T-helper 22 cell (primary cell): ENCODE measurements around the gene ERGIC1.

Source experiments
- DNase-seq: peaks from one replicate; pipeline ENCODE4 v3.0.0-alpha.2; 2020; ENCODE audit warnings: low read depth

The ERGIC1 gene

GRCh38 chr5:172901788-172902496 lies 67.9 kb downstream of the ERGIC1 start:
- DNase-seq: no peak

DNA sequence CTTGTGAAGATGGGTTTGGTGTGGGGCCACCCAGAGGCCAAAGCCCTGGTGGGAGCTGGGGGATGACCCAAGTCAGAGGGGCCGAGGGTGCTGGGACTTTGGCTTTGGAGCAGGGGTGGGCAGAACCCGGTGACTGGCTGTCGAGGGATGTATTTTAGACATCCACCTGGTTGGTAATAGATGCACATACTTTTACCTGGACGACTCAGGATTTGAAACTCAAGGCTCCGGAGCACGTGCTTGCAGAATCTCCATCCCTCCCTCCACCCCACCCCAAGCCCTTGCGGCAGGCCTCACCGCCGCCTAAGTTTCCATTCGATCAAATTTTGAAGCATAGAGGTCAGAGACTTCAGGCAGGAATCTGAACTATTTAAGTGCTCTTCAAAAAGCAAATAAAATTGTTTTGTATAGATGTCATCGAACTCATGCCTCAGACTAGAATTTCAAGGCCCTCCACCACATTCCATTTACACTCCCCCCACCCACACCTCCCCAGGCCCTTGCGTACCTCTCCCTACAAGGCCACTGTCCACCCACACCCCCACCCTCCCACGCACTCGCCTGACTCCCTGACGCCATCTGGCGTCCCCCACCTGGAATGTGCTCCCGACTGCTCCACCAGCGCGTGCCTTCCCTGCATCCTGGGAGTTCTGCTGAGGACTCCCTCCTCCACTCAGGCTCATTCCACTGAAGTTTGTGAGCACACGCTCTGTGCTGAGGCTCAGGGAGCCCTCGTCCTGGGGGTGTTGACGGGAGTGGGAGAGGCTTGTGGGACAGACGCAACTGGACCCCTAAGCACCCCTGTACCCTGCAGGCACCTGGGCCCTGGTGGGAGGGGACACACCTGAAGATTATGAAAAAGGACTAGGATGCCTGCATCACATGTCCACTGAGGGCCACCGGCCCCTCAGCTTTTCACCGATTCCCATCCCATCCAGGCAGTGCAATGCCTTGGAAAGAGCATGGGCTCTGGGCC lies 68.7 kb downstream of the ERGIC1 start:
- no peak for DNase-seq

DNA sequence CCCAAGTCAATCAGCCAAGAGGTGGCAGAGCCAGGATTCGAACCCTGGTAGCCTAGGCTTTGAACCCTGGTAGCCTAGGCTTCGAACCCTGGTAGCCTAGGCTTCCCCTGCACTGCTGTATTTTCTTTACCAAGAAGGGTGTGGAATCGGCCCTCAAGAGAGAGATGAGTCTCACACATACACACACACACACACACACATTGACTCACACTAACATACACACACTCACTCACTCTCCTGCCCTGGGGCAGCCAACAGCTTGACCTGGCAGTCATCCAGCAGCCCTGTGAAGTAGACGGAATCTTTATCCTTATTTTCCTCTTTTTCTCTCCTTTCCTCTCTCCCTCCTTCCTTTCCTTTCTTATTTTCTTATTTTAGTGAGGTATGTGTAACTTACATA lies 69.7 kb downstream of the ERGIC1 start:
- no peak for DNase-seq

- DNase-seq: no peak
These were observed 70.2 kb downstream of the ERGIC1 start for GRCh38 chr5:172904312-172904642.

DNA sequence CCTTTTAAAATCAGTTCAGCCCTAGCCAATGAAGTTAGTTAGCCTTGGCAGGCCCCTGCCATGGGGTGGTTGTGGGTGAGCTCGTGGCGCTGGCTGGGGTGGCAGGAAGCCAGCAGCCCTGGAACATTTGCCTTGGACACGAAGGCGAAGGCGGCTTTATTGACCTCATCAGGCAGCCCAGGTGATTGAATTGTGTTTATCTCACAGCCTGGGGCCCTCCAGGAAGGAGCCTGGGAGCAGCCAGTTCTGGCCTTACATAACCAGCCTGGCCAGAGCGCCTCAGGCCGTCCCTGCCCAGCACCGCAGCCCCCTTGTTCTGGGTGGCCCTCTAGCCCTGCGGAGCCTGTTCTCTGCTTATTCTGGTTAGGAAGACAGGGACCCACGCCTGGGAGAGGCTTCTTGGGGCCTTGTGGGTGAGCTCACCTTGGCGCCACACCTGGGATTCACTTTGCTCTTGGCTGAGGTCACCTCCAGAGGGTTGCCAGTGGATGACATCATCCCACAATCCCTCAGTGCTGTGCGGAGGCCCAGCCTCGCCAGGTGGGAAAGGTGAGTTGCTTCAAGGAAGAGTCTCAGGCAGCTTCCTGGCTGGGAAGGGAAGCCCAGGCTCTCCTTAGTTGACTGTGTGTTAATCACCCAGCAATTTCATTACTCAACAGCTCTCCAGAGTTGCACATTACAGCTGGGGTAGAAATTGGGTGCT lies 70.7 kb downstream of the ERGIC1 start:
- no peak for DNase-seq

- DNase-seq: no peak
These were observed 71.5 kb downstream of the ERGIC1 start for GRCh38 chr5:172905346-172906140.

GRCh38 chr5:172906436-172906835 lies 72.4 kb downstream of the ERGIC1 start:
- DNase-seq: no peak

DNA sequence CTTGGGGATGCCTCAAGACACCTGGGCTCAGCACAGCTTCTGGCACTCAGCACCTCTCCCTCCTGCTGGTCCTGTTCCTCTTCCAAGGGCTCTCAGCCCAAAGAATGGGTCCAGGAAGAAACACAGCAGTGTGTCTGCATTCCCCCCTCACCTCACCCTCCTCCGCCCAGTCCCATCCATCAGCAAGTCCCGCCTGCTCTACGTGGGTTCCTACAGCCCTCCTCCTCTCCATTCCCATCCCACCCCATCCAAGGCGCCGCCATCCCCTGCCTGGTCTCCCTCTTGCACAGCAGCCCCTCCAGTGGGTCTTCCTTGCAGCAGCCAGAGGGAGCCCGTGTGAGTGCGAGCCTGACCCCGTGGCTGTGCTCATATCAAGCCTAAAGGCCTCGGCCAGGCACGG lies 72.8 kb downstream of the ERGIC1 start:
- no peak for DNase-seq

GRCh38 chr5:172907657-172908056 lies 73.6 kb downstream of the ERGIC1 start:
- DNase-seq: no peak

DNA sequence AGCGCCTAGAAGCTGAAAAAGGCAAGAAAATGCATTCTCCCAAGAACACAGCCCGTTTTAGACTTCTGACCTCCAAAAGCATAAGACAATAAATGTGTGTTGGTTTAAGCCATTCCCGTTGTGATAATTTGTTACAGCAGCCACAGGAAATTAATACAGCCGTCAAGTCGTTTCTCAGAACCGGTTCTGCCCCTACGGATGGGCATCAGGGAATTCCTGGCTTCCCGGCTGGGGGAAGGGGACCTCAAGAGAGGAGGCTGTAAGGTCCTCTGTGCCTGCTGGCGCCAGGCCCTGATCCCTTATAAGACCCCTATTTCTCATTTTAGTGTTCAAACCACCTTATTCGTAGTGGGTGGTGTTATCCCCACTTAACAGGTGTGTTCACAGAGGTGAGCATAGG lies 74.6 kb downstream of the ERGIC1 start:
- DNase-seq: no peak

GRCh38 chr5:172909931-172910502 lies 76.0 kb downstream of the ERGIC1 start:
- DNase-seq: no peak

GRCh38 chr5:172910828-172911627 lies 77.0 kb downstream of the ERGIC1 start:
- DNase-seq: no peak

GRCh38 chr5:172911628-172911880 lies 77.5 kb downstream of the ERGIC1 start:
- no peak for DNase-seq

- DNase-seq: no peak
These were observed 77.9 kb downstream of the ERGIC1 start for GRCh38 chr5:172911976-172912375.

DNA sequence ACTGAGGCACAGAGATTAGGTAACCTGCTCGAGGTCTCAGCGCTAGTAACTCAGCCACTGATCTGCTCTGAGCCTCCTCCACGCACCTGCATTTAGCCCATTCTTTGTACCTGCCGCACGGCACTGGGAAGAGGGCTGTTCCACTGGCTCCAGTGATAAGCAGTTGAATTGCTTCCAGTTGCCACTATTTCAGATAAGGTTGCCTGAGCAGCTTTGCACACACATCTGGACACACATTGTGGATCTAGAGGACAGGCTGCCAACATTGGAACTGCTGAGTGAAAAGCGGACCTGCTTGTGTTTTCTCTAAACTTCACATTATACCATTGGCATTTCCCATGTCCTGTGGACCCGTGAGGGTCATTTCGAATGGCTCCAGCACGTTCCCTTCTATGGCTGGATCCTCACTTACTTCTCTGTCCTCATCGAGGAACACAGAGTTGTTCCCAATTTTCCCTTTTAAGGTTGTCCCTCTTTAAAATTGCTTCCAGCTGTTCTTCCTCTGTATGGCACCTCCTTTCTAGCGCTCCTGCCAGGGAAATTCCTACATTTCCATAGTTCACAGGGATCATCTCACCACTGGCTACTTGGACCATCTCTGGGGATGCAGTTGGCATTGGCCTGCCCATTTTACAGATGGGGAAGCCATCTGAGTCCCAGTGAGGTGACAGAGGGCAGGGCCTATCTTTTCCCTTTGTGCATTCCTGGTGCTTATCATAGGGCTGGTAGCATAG lies 79.2 kb downstream of the ERGIC1 start:
- DNase-seq: no peak

GRCh38 chr5:172915514-172915913 lies 81.5 kb downstream of the ERGIC1 start:
- no peak for DNase-seq

GRCh38 chr5:172918421-172919371 lies 84.6 kb downstream of the ERGIC1 start:
- no peak for DNase-seq

DNA sequence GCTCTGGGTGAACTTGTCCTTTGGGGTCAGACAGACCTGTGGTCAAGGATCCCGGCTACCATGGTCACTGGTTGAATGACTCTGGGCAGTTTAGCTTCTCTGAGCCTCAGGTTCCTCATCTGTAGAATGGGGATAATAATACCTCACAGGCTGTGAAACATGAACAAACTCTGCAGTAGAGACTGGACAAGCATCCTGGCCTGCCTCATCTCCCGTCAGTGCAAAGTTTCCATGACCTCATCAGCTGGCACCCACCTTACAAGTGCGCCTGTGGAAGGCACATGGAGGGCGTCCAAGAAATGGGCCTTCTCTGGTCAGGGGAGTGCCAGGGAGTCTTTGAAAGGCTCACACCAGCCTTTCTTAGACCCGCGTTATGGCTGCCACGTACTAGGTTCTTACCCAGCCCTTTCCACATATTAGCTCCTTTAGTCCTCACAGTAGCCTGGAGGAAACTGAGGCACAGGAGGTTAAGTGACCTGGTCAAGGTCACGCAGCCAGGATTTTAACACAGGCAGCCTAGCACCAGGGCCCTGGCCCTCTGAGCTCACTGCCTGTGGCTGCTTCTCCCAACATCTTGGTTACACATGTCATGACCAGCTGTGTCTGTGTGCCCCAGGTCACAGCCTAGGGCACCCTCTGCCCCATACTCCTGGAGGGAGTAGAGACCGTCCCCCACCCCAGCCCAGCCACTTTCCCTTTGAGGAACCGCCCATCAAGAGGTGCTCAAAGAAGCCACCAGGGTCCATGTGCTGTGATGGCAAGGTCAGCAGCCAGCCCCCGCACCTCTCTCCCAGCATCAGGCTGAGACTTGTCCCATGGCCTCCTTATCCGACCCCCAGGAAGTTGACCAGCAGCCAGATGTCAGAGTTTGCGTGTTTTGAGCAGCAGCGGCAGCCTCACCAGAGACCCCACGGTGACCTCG lies 85.7 kb downstream of the ERGIC1 start:
- no peak for DNase-seq
